ENCODE data around the gene KSR2. TPM values are rescaled to one million over a fixed set of nuclear protein-coding genes. Genes with fewer than 3 reads are reported as not detected.

Gene KSR2
- total RNA-seq, 1 experiment from 2014 or later = 2.0 TPM

DNA sequence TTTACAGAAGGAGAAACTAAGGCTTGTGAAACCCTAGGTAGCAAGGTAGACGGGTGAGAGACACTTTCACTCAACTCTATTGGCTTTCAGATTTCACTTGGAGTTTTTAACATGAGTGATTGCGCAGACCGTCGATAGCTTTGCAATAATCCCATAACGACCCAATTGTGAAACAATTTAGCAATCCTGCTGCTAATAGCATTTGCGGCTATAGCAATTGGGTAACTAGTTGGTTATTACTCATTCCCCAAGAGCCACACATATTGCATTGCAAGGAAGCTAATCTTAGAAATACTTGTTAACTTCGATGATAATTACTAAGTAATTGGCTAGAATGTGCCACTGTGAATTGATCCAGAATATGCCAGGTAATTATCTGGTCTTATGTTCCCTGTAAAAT is 447.4 kb downstream of the KSR2 start:
- TF ChIP-seq CTCF (conservative IDR thresholded peaks at IDR 0.05) = no peak
- no peak for TF ChIP-seq EZH2 (IDR thresholded peaks at IDR 0.05; ENCODE audit: low read depth)
- BruUV-seq (replicated peaks) = no TSS peak
- Histone ChIP-seq H3K4me3 (no peak overlapping the region), H3K79me2 (ENCODE audit: low read depth) (no peaks in the 10 kb centered on the region), H3K9me2 (ENCODE audit: insufficient read depth) (no peaks in the 10 kb centered on the region), H4K20me1 (ENCODE audit: insufficient read depth) (no peaks in the 10 kb centered on the region), H3F3A (ENCODE audit: insufficient read depth, low read depth) (no peaks in the 10 kb centered on the region), H3K27ac (no peak overlapping the region), H3K9me3 (ENCODE audit: insufficient read depth, low read depth) (no peaks in the 10 kb centered on the region), H3K4me1 (replicated peaks; ENCODE audit: insufficient read depth) (no peaks in the 10 kb centered on the region), H3K4me2 (no peak overlapping the region), H3K36me3 (ENCODE audit: low read depth) (no peaks in the 10 kb centered on the region), H3K27me3 (ENCODE audit: insufficient read depth, low read depth) (peaks cover 42% of the 10 kb centered on the region), H2AFZ (no peak overlapping the region)
- POLR2A ChIA-PET (ENCODE audit: unreplicated experiment) = no interaction called here
- intact Hi-C loops (cut with micrococcal nuclease; ENCODE audit: unreplicated experiment) = no loop called here
- CTCF ChIA-PET = no interaction called here
- DNase-seq = no peak

GRCh38 chr12:117518594-117519270 is 450.1 kb downstream of the KSR2 start:
- H3K4me3 ChIP-seq = no peak overlapping the region
- intact Hi-C loops (cut with micrococcal nuclease; ENCODE audit: unreplicated experiment) = no loop called here
- no peaks in the 10 kb centered on the region for H3F3A ChIP-seq (ENCODE audit: insufficient read depth, low read depth)
- peaks cover 44% of the 10 kb centered on the region for H3K27me3 ChIP-seq (ENCODE audit: insufficient read depth, low read depth)
- no peaks in the 10 kb centered on the region for H4K20me1 ChIP-seq (ENCODE audit: insufficient read depth)
- ChIA-PET POLR2A (ENCODE audit: unreplicated experiment) (no interaction called here), CTCF (no interaction called here)
- no peaks in the 10 kb centered on the region for H3K79me2 ChIP-seq (ENCODE audit: low read depth)
- H3K4me1 ChIP-seq (replicated peaks; ENCODE audit: insufficient read depth) = no peaks in the 10 kb centered on the region
- H2AFZ ChIP-seq = no peak overlapping the region
- no peak for DNase-seq
- H3K9me2 ChIP-seq (ENCODE audit: insufficient read depth) = no peaks in the 10 kb centered on the region
- no peaks in the 10 kb centered on the region for H3K36me3 ChIP-seq (ENCODE audit: low read depth)
- BruUV-seq (replicated peaks) = no TSS peak
- no peak overlapping the region for H3K4me2 ChIP-seq
- no peak overlapping the region for H3K27ac ChIP-seq
- no peaks in the 10 kb centered on the region for H3K9me3 ChIP-seq (ENCODE audit: insufficient read depth, low read depth)
- TF ChIP-seq EZH2 (IDR thresholded peaks at IDR 0.05; ENCODE audit: low read depth) (no peak), CTCF (conservative IDR thresholded peaks at IDR 0.05) (no peak)

DNA sequence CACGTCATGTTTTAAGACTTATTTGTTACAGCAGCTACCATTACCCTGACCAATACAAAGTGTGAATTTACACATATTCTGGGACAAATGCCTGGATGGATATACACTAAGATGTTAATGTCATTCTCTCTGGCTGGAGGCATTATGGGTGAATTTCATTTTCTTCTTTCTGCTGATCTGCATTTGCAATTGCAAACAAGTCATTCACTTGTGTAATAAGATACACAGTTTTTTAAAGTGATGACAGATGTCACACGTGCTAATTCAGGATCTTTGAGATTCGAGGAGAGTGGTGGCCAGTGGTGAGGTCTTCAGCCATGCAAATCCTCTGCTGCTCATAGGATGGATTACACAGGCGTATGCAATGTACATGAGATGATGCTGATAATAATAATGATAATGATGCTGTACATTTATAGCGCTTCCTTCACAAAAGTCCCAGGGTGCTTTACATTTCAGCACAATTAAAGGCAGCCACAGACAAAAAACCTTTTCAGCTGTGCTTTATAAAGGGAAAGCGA is 451.5 kb downstream of the KSR2 start:
- Histone ChIP-seq H3K9me2 (ENCODE audit: insufficient read depth) (no peaks in the 10 kb centered on the region), H3K79me2 (ENCODE audit: low read depth) (no peaks in the 10 kb centered on the region), H3K9me3 (ENCODE audit: insufficient read depth, low read depth) (no peaks in the 10 kb centered on the region), H3K4me2 (no peak overlapping the region), H2AFZ (no peak overlapping the region), H4K20me1 (ENCODE audit: insufficient read depth) (no peaks in the 10 kb centered on the region), H3F3A (ENCODE audit: insufficient read depth, low read depth) (no peaks in the 10 kb centered on the region), H3K4me3 (no peak overlapping the region), H3K4me1 (replicated peaks; ENCODE audit: insufficient read depth) (no peaks in the 10 kb centered on the region), H3K36me3 (ENCODE audit: low read depth) (no peaks in the 10 kb centered on the region), H3K27ac (no peak overlapping the region), H3K27me3 (ENCODE audit: insufficient read depth, low read depth) (peaks cover 48% of the 10 kb centered on the region)
- ChIA-PET CTCF (no interaction called here), POLR2A (ENCODE audit: unreplicated experiment) (no interaction called here)
- intact Hi-C loops (cut with micrococcal nuclease; ENCODE audit: unreplicated experiment) = no loop called here
- TF ChIP-seq EZH2 (IDR thresholded peaks at IDR 0.05; ENCODE audit: low read depth) = no peak
- no peak for TF ChIP-seq CTCF (conservative IDR thresholded peaks at IDR 0.05)
- no TSS peak for BruUV-seq (replicated peaks)
- DNase-seq = no peak
